HL-60 (cell line): ENCODE results near the gene DMXL1.
"Not testable (repeated sequence)": the region's sequence is repeated elsewhere in the genome, so short reads cannot be mapped to it uniquely, and the experiment has no call there.

Source experiments
- DNase-seq, 2 experiments: peaks; one replicate each; pipeline ENCODE4 v3.0.0-alpha.2; 2010 to 2020; ENCODE audit warnings: low read depth in 1 of 2, low spot score in 1 of 2
- H3K27ac ChIP-seq: fragments of 250-450 bp; sonication (Bioruptor Pico); replicated peaks from 2 replicates; pipeline ENCODE4 v1.5.1; 2020; ENCODE audit warnings: mild to moderate bottlenecking, moderate library complexity
- H3K27me3 ChIP-seq: fragments of 250-450 bp; sonication (Bioruptor Pico); 2 replicates; pipeline ENCODE4 v1.5.1; 2021; ENCODE audit warnings: mild to moderate bottlenecking, moderate library complexity; ENCODE audit not compliant: insufficient read depth, poor library complexity, severe bottlenecking
- H3K4me3 ChIP-seq: replicated peaks from 2 replicates; pipeline ENCODE4 v1.5.1; 2011; ENCODE audit warnings: mild to moderate bottlenecking, control low read depth, low read length; ENCODE audit not compliant: insufficient read depth
- GABPA ChIP-seq: IDR thresholded peaks from 2 replicates; pipeline ENCODE4 v1.6.1; 2012; ENCODE audit warnings: low read depth
- POLR2AphosphoS5 ChIP-seq: IDR thresholded peaks from 2 replicates; pipeline ENCODE4 v1.6.1; 2012; ENCODE audit warnings: low read depth
- SPI1 ChIP-seq: IDR thresholded peaks from 2 replicates; pipeline ENCODE4 v1.6.1; 2012; ENCODE audit warnings: low read depth, mild to moderate bottlenecking, borderline replicate concordance
- TF ChIP-seq, protein P1 (sequence below): IDR thresholded peaks from 2 replicates; pipeline ENCODE4 v1.6.1; 2012; ENCODE audit warnings: low read depth; ENCODE audit not compliant: insufficient replicate concordance
- TF ChIP-seq, protein P2 (sequence below): IDR thresholded peaks from one replicate; pipeline ENCODE4 v1.5.1; 2011; ENCODE audit warnings: low read length, control low read depth, inconsistent platforms; ENCODE audit not compliant: insufficient read depth

The DMXL1 gene

DNA sequence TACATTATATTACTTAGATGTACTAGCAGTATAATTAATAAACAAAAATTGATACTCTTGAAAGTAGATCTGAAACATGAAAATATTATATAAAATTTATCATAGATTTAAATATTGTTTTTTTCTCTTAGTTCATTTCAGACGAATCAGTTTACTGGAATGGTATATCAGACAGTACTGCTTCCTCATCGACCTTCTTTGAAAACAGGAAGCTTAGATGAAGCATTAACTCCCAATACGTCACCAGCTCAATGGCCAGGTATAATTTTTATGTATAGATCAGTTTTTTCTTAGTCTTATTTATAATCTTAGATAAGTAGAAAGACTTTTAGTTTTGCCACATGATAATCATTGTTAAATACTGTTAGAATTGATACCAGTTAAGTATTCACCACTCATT lies 106.3 kb downstream of the DMXL1 start:
- Histone ChIP-seq H3K27me3 (no peaks in the 10 kb centered on the region), H3K27ac (no peak overlapping the region), H3K4me3 (no peak overlapping the region)
- DNase-seq = no peak
- TF ChIP-seq, protein P1, sequence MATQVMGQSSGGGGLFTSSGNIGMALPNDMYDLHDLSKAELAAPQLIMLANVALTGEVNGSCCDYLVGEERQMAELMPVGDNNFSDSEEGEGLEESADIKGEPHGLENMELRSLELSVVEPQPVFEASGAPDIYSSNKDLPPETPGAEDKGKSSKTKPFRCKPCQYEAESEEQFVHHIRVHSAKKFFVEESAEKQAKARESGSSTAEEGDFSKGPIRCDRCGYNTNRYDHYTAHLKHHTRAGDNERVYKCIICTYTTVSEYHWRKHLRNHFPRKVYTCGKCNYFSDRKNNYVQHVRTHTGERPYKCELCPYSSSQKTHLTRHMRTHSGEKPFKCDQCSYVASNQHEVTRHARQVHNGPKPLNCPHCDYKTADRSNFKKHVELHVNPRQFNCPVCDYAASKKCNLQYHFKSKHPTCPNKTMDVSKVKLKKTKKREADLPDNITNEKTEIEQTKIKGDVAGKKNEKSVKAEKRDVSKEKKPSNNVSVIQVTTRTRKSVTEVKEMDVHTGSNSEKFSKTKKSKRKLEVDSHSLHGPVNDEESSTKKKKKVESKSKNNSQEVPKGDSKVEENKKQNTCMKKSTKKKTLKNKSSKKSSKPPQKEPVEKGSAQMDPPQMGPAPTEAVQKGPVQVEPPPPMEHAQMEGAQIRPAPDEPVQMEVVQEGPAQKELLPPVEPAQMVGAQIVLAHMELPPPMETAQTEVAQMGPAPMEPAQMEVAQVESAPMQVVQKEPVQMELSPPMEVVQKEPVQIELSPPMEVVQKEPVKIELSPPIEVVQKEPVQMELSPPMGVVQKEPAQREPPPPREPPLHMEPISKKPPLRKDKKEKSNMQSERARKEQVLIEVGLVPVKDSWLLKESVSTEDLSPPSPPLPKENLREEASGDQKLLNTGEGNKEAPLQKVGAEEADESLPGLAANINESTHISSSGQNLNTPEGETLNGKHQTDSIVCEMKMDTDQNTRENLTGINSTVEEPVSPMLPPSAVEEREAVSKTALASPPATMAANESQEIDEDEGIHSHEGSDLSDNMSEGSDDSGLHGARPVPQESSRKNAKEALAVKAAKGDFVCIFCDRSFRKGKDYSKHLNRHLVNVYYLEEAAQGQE = no peak
- TF ChIP-seq SPI1 = no peak

DNA sequence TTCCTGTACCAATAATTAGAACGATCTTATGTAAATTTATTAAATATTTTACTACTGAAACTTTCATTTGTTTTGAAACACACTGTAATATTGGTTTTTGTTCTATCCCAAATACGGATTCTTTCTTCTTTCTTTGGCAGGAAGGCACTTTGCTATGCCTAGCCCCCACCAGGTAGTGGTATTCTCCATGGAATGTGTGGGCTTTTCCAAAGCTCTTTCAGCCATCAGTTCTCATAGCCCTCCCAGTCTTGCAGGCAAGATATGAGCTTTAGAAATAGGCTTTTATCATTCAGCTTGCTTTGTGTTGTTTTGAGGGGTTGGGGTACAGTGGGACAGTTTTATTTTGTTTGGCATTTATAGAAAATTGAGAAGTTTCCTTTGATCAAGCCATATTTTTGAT lies 107.5 kb downstream of the DMXL1 start:
- Histone ChIP-seq H3K27me3 (no peaks in the 10 kb centered on the region), H3K27ac (no peak overlapping the region), H3K4me3 (no peak overlapping the region)
- no peak for DNase-seq
- TF ChIP-seq, protein P2, sequence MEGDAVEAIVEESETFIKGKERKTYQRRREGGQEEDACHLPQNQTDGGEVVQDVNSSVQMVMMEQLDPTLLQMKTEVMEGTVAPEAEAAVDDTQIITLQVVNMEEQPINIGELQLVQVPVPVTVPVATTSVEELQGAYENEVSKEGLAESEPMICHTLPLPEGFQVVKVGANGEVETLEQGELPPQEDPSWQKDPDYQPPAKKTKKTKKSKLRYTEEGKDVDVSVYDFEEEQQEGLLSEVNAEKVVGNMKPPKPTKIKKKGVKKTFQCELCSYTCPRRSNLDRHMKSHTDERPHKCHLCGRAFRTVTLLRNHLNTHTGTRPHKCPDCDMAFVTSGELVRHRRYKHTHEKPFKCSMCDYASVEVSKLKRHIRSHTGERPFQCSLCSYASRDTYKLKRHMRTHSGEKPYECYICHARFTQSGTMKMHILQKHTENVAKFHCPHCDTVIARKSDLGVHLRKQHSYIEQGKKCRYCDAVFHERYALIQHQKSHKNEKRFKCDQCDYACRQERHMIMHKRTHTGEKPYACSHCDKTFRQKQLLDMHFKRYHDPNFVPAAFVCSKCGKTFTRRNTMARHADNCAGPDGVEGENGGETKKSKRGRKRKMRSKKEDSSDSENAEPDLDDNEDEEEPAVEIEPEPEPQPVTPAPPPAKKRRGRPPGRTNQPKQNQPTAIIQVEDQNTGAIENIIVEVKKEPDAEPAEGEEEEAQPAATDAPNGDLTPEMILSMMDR = no peak
- TF ChIP-seq, protein P1 = no peak
- TF ChIP-seq POLR2AphosphoS5 (no peak), SPI1 (no peak), GABPA (no peak)

DNA sequence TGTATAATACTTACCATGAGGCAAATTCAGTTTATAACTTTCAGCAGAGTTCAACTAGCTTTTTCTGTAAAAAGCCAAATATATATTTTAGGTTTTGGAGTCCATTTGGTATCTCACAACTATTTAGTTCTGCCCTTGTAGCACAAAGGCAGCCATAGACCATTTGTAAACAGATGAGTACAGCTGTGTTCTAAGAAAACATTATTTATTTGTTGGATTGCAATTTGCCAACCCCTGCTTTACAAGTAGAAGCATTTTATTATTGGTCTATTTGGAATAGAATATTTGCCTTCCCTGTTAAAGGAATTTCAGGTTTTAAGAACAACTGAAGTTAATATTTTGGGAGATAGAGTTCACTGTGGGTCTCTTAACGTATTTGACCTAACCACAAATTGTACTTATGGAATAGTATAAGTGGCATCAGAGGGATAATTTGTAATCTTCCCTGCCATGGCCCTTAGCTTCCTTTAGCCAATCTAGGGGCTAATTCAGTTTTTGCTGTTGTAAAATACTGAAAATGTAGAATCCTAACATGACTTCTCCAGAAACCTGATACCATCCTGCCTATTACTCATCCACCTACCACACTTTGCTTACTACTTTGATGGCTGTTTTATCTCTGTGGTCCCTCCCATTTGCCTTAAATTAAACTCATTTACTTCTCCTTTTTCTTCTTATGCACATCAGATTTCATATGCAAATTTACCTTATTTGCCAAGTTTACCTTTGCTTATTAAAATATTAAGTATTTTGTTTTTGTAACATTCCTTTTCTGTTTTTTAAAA lies 109.2 kb downstream of the DMXL1 start:
- DNase-seq = no peak
- no peak overlapping the region for H3K4me3 ChIP-seq

DNA sequence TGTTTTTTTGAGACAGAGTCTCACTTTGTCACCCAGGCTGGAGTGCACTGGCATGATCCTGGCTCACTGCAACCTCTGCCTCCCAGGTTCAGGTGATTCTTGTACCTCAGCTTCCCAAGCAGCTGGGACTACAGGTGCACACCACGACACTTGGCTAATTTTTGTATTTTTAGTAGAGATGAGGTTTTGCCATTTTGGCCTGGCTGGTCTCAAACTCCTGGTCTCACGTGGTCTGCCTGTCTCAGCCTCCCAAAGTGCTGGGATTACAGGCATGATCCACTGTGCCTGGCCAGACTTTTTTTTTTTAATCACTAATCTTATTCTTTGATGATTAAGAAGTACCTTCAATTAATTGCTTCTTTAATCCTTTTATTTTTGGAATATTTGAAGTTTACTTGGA lies 114.6 kb downstream of the DMXL1 start:
- not testable (repeated sequence) for H3K27ac ChIP-seq, H3K27me3 ChIP-seq, DNase-seq, H3K4me3 ChIP-seq

More for the DNA sequence above, 109.2 kb downstream of the DMXL1 start:
- Histone ChIP-seq H3K27ac (no peak overlapping the region), H3K27me3 (no peaks in the 10 kb centered on the region)
- TF ChIP-seq, protein P1 = no peak
- TF ChIP-seq, protein P2 = no peak
- TF ChIP-seq POLR2AphosphoS5 (no peak), GABPA (no peak), SPI1 (no peak)
